ENCODE results near the gene MFN2.
"Not testable (repeated sequence)": the region's sequence is repeated elsewhere in the genome, so short reads cannot be mapped to it uniquely, and the experiment has no call there.

Gene MFN2

DNA sequence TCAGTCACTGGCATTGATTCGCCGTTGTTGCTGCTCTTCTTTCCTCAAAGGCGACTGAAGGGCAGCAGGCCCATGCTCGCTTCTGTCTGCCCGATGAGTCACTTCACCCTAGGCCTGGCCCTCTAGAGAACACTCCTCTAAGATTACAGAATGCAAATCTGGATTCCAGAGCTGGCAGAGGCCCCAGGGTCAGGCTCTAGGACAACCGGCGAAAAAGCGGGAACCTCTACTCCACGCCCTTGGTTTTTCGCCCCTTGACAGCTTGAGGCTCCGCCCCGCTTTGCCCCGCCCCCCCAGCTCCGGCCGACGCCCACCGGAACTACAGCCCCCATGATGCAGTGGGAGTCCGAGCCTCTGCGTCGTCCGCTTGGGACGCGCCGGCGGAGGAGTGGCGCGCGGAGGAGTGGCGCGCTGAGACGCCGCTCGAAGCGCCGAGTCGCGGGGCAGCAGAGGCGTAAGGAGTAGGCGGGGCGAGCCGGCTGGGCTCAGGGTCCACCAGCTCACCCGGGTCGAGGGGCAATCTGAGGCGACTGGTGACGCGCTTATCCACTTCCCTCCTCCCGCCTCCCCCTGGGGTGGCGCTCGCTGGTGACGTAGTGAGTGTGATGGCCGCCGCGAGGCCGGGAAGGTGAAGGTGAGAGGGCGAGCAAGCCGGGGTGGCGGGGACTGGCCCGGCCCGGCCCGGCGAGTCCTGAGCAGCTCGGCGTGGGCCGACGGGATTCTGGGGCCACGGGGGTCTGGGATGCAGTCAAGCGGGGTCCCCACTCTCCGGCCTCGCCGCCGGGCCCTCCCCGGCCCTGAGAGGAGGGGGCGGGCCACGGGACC is at the start of gene MFN2:
TSS of gene MFN2 (plus strand) at position 594 of the 825 bp plus-strand sequence. CDS start 8,725 bp downstream, outside the sequence.
- peak; percentile 92 to 94 for DNase-seq

DNA sequence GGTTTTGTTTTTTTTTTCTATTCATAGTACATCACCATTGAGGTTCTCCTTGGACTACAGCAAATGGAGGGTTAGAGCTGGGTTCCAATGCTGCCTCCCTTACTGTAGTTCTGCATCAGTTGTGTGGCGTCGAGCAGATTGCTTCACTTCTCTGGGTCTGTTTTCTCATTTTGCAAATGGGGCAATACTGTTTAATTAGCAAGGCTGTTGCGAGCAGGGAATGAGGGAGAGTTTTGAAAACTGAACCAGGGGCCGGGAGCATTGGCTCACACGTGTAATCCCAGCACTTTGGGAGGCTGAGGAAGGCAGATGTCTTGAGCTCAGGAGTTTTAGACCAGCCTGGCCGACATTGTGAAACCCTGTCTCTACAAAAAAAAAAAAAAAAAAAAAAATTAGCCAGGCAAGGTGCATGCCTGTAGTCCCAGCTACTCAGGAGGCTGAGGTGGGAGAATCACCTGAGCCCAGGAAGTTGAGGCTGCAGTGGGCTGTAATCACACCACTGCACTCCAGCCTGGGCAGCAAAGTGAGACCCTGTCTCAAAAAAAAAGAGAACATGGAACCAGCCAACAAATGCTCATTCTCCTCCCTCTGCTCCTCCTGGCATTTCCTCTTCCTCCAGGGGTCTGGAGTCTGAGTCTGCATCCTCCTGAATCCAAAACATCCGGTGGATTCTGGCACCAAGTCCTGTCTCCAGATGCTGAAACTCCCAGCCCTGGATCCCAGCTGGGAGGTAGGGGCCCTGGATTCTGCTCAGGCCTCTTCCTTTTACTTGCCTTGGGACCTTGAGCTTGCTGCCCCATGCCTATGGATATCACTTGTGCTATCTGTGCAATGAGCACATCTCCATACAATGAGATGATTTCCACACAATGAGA is 49.4 kb upstream of the MFN2 start:
- no peak for DNase-seq

DNA sequence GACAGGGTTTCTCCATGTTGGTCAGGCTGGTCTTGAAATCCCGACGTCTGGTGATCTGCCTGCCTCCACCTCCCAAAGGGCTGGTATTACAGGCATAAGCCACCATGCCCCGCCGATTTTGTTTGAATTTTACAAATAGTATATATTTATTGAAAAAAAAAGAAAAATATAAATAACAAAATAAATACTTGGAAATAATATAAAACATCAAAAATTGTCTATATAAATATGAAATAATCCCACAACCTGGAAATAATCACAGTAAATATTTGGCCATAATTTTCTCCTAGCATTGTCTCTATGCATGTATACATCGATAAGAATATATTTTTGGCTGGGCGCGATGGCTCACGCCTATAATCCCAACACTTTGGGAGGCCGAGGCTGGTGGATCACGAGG is 48.4 kb upstream of the MFN2 start:
- no peak for DNase-seq

DNA sequence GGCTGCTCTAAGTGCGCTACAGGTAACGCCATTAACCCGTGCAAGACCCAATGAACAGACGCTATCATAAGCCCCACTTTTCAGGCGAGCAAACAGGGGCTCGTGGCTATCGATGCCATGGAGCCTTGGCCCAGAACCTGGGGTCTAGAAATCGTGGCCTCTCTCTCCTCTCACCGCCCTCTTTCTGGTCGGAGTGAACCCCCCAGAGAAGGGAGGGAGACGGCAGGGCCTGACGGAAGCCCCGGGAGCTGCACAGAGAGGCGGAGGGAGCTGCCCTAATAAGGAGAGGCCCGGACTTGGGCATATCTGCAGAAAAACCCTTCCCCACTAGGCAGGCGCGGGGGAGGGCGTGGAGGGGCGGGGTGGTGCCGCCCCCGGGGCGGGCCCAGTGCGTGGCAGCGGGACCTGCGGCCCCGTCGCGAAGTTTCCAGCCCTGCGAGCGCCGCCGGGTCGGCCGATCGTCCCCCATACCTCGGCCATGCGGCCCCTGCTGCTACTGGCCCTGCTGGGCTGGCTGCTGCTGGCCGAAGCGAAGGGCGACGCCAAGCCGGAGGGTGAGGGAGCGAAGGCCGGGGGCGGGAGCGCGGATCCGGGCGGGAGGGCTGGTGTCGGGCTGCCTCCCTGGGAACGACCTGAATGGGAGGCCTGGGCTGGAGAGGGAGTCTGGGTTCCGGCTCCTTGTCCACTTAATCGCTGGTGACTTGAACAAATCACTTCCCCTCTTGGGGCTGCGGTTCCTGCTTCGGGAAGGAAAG is 45.8 kb upstream of the MFN2 start, which contains the start of gene PLOD1:
TSS of gene PLOD1 (plus strand) at position 416 of the 755 bp plus-strand sequence. CDS start at position 479, 63 bp downstream.
- DNase-seq, result peak; percentile 90 to 92

DNA sequence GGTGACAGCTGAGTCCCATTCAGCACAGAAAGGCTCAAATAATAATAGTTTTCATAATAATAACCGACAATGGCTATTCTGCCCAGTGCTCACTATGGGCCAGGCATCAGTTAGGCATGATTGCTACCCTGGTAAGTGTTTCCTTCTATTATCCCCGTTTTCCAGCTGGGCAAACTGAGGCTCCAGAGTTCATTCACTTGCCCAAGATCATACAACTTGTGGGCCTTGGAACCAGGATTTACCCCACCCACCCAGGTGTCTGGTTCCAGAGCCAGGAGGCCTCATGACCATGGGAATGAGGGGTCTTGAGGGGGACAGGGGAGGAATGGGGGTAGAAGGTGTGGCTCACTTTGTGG is 45.2 kb upstream of the MFN2 start:
- DNase-seq, result no peak

DNA sequence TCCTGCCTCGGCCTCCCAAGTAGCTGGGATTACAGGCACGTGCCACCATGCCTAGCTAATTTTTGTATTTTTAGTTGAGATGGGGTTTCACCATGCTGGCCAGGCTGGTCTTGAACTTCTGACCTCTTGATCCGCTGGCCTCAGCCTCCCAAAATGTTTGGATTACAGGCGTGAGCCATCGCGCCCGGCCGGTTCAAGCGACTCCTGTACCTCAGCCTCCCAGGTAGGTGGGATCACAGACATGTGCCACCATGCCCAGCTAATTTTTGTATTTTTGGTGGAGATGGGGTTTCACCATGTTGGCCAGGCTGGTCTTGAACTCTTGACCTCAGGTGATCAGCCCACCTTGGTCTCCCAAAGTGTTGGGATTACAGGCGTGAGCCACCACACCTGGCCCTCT is 44.5 kb upstream of the MFN2 start:
- not testable (repeated sequence) for DNase-seq

DNA sequence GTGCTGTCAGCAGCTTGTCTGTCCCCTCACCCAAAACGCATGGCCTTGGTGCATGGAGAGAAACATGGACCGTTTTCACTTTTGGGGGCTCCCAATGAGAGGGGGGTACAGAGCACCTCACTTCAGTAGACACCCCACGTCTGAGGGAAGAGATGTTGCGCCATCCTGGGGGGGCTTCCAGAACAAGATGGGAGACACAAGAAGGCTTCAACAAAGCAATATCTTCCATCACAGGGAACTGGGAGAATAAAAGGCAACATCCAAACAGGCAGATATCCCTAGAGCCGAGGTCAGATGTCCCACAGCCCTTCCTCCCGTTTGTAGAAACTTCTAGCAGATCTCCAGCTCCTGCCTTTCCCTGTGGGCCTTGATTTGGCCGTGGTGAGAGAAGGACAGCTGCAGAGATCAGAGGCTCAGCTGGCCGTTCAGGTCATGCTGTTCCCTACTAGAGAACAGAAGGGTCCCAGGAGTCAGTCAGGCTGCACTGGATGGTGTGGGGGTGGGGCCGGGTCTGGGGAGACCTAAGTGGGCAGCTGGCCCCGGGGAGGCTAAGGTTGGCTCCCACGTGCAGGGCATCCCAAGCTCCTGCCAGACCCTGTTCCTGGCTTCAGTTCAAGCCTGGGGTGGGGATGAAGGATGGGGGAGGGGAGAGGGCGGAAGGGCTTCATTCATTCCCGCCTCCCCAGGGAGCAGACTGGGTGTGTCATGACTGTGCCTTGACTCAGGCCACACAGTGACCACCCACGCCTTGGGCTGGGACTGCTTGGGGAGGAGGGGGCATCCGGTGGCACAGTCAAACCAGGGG is 41.3 kb upstream of the MFN2 start:
- DNase-seq, result no peak

DNA sequence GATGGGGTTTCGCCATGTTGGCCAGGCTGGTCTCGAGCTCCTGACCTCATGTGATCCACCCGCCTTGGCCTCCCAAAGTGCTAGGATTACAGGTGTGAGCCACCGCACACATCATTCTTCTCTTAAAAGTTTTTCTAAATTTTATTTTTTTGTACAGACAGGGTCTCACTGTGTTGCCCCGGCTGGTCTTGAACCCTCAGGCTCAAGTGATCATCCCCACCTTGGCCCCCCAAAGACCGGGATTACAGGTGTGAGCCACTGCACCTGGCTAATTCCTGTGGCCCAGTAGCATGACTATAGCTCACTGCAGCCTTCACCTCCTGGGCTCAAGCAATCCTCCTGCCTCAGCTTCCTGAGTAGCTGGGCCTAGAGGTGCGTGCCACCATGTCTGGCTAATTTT is 40.5 kb upstream of the MFN2 start:
- DNase-seq, result not testable (repeated sequence)

DNA sequence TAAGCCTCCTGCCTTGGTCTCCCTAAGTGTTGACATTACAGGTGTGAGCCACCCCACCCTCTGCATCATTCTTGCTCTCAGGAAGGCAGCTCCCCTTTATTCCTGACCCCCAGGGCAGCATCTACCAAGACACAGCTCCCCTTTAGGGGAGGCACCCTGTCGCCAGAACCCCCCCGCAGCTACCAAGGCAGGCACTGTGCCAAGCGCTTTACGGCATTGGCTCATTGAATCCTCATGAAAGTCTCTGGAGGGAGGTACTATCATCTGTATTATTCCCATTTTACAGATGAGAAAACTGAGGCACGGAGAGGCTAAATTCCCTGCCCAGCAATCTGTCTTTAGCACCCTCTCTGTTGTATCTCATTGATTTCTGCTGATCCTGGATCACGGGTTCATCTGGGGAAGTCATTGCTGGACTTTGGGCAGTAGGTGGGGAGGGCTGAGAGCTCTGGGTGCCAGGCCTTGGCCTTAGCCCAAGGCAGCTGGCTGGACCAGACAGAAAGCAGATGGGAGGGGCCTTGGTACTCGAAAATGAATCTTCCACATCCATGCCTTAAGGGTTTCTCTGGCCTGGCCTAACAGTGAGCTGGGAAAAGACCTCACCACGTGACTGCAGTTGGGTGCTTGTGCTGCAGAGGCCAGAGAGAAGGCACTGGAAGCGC is 39.9 kb upstream of the MFN2 start:
- no peak for DNase-seq

DNA sequence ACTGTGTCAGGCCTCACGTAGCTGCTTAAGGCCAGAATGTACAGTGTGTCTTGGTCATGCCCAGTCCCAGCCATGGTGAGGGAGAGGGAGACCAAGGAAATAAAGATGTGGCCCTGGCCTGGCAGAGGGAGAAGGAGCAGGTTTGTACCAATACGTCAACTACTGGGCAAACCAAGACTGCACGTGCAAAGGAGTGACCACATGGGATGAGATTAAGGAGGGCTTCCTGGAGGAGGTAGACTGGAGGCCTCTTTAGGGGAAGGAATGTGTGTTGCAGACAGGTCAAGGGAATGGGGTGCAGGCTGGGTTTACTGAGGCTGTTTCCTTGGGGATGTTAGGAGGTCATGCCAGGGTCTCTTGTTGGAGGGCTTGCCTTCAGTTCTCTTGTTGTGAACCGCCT is 38.0 kb upstream of the MFN2 start:
- DNase-seq, result no peak

DNA sequence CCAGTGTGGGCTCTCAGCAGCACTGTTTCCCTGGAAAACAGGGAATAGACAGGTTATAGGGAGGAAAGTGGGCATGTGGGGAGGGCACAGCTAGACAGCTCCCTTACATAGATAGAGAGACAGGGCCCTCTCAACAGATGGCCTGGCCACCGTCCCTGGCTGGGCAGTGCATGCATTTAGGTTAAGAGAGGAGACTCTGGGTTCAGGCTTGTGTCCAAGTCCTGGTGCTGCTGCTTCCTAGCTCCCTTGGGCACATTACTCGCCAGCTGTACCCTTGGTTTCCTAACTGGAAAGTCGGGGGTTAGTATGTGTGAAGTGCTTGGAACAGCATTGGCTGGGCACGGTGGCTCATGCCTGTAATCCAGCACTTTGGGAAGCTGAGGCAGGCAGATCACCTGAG is 36.6 kb upstream of the MFN2 start:
- no peak for DNase-seq

DNA sequence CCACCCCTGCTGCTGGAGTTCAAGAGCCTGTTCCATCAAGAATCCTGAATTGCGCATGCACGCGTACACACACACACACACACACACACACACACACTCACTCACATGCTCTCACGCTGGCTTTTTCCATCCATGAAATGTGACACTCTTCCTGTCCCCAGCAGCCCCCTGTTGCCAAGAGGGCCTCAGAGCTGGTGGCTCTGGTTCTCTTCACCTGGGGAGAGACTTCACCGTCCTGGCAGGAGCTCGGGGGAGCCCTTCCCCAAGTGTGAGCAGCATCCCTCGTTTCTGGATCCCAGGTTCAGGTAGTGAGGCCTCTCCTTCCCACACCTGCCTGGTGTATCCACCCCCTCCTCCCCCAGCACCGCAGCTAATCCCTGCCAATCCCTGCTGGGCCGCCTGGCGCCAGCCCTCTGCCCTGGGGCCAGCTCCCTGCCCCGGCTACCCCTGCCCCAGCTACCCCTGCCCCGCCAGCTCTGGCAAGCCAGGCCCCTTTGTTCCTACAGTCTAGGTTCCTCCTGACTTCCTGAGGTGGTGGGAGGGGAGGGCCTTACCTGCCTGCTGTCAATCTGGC is 35.8 kb upstream of the MFN2 start:
- no peak for DNase-seq

DNA sequence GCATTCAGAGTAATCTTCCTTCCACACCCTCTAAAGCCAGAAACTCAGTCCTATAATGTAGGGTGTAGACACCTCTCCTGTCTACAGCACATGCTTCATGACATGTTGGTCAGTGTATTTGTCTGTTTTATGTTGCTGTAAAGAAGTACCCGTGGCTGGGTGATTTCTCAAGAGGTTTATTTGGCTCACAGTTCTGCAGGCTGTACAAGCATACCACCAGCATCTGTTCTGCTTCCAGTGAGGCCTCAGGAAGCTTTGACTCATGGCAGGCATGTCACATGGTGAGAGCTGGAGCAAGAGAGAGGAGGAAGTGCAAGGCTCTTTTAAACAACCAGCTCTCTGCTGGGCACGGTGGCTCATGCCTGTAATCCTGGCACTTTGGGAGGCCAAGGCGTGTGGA is 33.6 kb upstream of the MFN2 start:
- DNase-seq, result no peak

DNA sequence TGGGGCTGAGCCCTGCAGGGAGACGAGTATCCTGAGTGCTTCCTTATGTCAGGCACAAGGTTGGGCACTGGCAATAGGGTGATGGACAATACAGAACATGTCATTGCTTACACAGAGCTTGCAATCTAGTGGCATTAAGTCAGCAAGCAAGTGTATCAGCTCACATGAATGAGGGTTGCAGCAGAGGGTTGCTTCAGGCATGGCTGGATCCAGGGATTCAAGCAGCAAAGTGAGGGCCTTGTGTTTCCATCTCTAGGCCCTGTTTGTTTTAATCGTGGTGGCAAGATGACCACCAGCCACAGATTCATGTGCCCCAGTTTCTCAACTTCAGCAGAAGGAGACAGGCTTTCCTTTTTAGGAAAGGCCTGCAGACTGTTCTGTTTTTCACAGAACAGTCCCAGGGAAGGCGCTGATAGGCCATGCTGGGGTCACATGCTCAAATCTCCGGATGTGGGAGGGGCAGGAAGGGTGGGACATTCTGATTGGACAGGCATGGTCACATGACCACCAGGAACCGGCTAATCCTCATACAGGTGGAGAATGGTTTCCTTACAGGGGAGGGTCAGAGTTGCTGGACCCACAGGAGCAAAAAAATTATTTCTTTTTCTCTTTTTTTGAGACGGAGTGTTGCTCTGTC is 31.3 kb upstream of the MFN2 start:
- DNase-seq, result peak; percentile 17 to 39

DNA sequence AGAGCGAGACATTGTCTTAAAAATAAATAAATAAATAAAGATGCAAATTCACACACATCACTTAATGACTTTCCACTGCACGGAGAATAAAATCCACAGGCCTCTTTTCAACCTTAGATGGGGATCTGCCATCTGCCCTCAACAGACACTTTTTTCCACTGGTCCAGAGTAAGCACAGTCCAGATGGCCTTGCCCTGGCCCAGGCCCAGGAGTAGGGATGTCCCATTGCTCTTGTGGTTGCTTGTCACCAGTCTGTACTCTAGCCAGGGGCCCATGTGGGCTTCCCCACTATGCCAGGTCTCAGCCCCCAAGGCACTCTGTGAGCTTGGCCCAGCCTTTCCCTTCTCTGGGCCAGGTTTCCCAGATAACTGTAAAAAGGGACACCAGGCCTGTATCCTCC is 28.3 kb upstream of the MFN2 start:
- DNase-seq, result no peak

DNA sequence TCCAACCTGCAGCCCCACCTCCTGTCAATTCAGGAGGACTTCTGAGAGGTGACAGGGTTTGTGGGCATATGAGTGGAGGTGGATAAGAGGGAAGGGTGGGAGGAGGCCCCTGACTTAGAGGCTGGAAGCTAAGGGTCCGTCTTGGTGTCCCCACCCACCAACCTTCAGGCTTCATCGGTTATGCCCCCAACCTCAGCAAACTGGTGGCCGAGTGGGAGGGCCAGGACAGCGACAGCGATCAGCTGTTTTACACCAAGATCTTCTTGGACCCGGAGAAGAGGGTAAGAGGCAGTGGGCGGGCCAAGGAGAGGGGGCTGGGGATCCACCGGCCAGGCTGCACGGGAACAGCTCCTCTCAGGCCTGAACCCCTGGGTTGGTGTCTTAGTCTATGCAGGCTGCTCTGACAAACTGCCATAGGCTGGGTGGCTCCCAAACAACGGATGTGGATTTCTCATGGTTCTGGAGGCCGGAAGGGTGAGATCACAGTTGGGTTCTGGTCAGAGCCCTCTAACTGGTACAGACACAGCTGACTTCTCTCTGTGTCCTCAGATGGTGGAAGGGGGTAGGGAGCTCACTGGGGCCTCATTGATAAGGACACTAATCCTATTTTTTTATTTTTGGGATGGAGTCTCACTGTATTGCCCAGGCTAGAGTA is 27.7 kb upstream of the MFN2 start:
- DNase-seq, result no peak

DNA sequence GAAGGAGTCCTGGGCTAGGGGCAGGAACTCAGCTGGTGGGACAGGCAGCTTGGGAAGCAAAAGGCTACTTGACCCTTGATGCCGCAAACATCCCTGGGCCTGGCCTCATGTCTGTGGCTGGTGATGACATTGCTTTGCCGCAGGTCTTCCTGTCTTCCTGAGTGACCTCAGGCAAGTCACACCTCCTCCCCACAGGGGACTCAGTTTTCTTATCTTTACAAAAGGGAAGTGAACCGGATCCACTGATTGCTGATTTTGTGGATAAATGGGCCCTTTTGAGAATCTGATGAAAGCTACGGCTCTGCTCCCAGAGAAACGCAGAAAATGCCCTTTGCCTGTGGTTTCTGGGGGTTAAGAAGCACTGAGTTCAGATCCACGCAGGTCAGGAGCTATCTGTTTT is 25.0 kb upstream of the MFN2 start:
- no peak for DNase-seq

DNA sequence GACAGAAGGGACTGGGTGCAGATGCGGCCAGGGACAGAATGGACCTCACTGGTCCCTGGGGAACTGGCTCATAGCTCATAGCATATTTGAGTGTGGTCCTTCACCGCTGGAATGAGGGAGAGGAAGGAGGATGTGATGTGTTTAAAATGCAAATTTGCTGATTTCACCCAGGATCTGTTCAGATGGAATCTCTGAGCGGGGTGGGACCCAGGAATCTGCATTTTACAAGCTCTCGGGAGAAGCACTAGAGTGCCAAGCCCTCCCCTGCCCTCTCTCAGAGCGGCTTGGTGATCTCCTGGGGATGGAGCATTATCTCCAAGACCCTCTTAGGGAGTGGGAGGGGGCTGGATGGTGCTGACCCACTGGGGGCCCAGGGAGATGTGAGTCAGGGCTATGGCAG is 22.8 kb upstream of the MFN2 start:
- no peak for DNase-seq

DNA sequence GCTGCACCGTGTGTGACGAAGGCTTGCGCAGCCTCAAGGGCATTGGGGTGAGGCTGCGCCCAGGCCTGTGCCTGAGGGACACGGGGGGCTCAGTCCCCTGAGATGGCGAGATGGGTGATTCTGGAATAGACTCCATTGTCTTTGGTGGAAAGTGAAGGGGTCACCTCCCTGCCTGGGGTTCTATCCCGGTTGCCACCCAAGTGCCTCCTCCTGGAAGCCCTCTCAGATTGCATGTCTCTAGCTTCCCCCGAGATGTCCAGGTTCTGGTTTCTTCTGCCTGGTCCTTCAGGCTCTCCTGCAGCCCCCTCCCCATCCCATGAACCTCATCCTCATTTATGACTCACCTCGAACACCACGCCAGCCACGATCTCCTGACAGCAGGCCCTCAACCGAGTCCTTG is 22.3 kb upstream of the MFN2 start:
- DNase-seq, result no peak

DNA sequence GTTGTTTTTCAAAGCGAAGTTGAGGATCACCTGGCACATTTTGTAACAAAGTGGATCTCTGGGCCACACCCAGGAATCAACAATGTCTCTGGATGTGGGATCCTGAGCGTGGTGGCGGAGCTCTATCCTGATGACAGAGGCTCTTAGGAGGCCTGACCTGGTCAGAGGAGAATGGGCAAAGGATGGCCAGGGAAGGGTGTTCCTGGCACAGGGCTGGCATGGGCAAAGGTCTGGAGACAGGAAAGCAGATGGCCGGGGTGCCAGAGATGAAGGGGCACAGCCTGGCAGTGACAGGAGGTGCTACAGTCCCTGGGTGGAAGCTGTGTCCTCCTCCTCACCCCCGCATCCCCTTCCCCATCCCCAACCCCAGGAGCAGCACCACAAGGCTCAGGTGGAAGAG is 20.0 kb upstream of the MFN2 start:
- DNase-seq, result no peak

Measured in activated CD4-positive, alpha-beta T cell treated with anti-CD3 and anti-CD28 coated beads, Interleukin-2, amount 50 U/mL, for 48 hours (primary cell).